Measurements from ENCODE around the gene LINGO1. TPM values are rescaled to one million over a fixed set of nuclear protein-coding genes. Genes with fewer than 3 reads are reported as not detected.

LINGO1 gene
- total RNA-seq, 1 donor from 2014 or later = 4.5 TPM

DNA sequence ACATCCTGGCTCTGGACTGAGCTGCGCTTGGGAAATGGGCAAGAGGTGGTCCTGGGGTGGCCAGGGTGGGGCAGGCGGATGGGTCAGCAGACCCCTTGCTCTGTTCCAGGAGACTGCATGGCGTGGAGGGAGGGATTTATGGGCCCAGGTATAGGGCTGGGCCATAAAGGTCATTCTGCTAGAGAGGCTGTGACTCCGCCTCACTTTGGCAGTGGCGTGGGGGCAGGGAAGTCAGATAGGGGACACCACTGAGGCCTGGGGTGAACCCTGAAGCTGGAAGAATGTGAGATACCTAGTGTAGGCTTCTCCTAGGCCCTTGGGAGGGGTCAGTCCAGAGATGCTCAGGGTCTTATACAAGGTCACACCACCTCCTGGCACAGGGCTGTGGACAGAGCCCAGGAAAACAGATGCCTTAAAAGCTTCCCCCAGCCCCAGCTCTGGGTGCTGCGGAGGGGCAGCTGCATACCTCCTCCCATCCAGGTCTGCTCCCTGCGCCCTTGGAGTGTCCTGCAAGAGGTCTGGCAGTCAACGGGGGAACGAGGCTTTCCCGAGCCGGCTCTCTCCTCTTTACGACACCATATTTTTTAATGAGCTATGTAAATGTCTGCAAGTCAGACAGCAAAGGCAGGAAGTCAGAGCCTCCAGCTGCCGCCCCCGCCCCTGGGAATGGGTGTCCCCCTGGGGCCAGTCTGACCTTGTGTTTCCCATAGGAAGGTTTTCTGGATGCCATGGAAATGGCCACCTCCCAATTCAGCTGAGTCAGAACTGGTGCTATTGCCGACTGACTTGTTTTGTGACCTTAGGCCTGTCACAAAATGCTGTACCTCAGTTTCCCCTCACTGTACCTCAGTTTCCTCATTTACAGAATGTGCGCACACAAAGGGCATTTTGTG is 26.3 kb downstream of the LINGO1 start:
- H3K4me2 ChIP-seq (ENCODE audit: low read length) = peak overlapping the region; percentile 17
- peaks cover 20% of the 10 kb centered on the region for H3K27me3 Mint-ChIP-seq (ENCODE audit: low read depth, unreplicated experiment)
- FAIRE-seq = no peak
- H2AFZ ChIP-seq (ENCODE audit: low read depth, low read length) = peak overlapping the region; percentile 76
- H3K4me1 Mint-ChIP-seq (ENCODE audit: low read depth, unreplicated experiment) = peaks cover 18% of the 10 kb centered on the region
- H3K27me3 ChIP-seq (ENCODE audit: insufficient read depth, low read length) = no peaks in the 10 kb centered on the region
- no peaks in the 10 kb centered on the region for H4K20me1 ChIP-seq (ENCODE audit: insufficient read depth, low read length)
- no peak overlapping the region for H3K27ac ChIP-seq (ENCODE audit: low read depth, low read length)
- TF ChIP-seq EZH2 (IDR thresholded peaks at IDR 0.05; ENCODE audit: insufficient read depth, low read length) = no peak
- TF ChIP-seq CTCF (IDR thresholded peaks at IDR 0.05; ENCODE audit: insufficient read depth, low read depth, low read length) = no peak
- H3K4me3 ChIP-seq (ENCODE audit: insufficient read depth, low read depth, low read length) = no peak overlapping the region
- H3K27ac Mint-ChIP-seq (ENCODE audit: unreplicated experiment) = no peak overlapping the region
- H3K79me2 ChIP-seq (ENCODE audit: insufficient read depth, low read length) = no peaks in the 10 kb centered on the region
- H3K9me3 ChIP-seq (ENCODE audit: insufficient read depth, low read depth, low read length) = no peaks in the 10 kb centered on the region
- H3K36me3 Mint-ChIP-seq (ENCODE audit: low read depth, unreplicated experiment) = no peaks in the 10 kb centered on the region
- no peak for DNase-seq (ENCODE audit: low read depth)
- peaks cover 7% of the 10 kb centered on the region for H3K4me1 ChIP-seq (ENCODE audit: insufficient read depth, low read length)
- H3K4me3 Mint-ChIP-seq (ENCODE audit: unreplicated experiment) = no peak overlapping the region
- peaks cover 6% of the 10 kb centered on the region for H3K9me3 Mint-ChIP-seq (ENCODE audit: unreplicated experiment)
- H3K9ac ChIP-seq (ENCODE audit: low read length) = no peak overlapping the region
- no peaks in the 10 kb centered on the region for H3K36me3 ChIP-seq (ENCODE audit: insufficient read depth, low read length)

DNA sequence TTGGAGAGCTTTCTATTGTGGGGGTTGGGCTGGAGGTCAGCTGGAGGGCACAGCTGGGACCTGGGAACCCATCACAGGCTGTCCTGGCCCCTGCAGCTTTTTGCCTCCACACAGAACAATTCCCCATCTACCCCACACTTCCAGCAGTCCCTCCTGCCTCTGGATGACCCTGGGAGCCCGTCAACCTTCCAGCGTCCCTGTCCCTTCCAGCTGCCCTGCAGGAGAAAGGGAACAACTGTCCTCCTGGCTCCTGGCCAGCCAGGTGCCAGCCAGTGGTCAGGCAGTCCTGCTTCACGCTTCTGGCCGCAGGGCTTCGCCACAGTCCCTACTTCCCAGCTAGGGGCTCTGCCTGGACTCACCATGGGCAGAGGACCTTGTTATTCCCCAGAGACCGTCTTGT is 27.2 kb downstream of the LINGO1 start:
- TF ChIP-seq CTCF (IDR thresholded peaks at IDR 0.05; ENCODE audit: insufficient read depth, low read depth, low read length) (no peak), EZH2 (IDR thresholded peaks at IDR 0.05; ENCODE audit: insufficient read depth, low read length) (no peak)
- Mint-ChIP-seq H3K9me3 (ENCODE audit: unreplicated experiment) (peaks cover 6% of the 10 kb centered on the region), H3K4me3 (ENCODE audit: unreplicated experiment) (no peak overlapping the region), H3K27me3 (ENCODE audit: low read depth, unreplicated experiment) (peaks cover 25% of the 10 kb centered on the region), H3K4me1 (ENCODE audit: low read depth, unreplicated experiment) (peaks cover 18% of the 10 kb centered on the region), H3K36me3 (ENCODE audit: low read depth, unreplicated experiment) (no peaks in the 10 kb centered on the region), H3K27ac (ENCODE audit: unreplicated experiment) (no peak overlapping the region)
- DNase-seq (ENCODE audit: low read depth) = no peak
- Histone ChIP-seq H3K27me3 (ENCODE audit: insufficient read depth, low read length) (no peaks in the 10 kb centered on the region), H3K9me3 (ENCODE audit: insufficient read depth, low read depth, low read length) (no peaks in the 10 kb centered on the region), H2AFZ (ENCODE audit: low read depth, low read length) (no peak overlapping the region), H3K9ac (ENCODE audit: low read length) (no peak overlapping the region), H3K79me2 (ENCODE audit: insufficient read depth, low read length) (no peaks in the 10 kb centered on the region), H3K4me2 (ENCODE audit: low read length) (no peak overlapping the region), H4K20me1 (ENCODE audit: insufficient read depth, low read length) (no peaks in the 10 kb centered on the region), H3K27ac (ENCODE audit: low read depth, low read length) (no peak overlapping the region), H3K4me3 (ENCODE audit: insufficient read depth, low read depth, low read length) (no peak overlapping the region), H3K36me3 (ENCODE audit: insufficient read depth, low read length) (no peaks in the 10 kb centered on the region), H3K4me1 (ENCODE audit: insufficient read depth, low read length) (peaks cover 7% of the 10 kb centered on the region)
- FAIRE-seq = no peak

DNA sequence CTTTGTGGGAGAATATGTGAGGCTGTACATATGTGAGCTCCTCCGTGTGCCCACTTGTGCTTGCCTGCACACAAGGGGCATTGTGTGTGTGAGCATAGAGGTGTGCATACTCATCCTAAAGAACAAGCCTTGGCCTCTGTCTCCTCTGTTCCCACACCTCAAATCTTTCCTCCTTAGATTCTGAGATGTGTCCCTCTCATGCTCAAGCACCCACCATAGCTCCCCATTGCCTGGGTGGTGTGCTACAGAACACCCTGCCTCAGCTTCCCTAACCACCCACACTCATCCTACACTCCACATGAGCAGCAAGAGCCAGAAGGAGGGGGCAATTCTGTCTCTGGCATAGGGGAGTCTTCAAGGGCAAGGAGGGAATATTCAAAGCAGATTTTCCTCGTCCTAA is 27.7 kb downstream of the LINGO1 start:
- Mint-ChIP-seq H3K9me3 (ENCODE audit: unreplicated experiment) (peaks cover 6% of the 10 kb centered on the region), H3K27me3 (ENCODE audit: low read depth, unreplicated experiment) (peaks cover 21% of the 10 kb centered on the region), H3K27ac (ENCODE audit: unreplicated experiment) (no peak overlapping the region), H3K4me3 (ENCODE audit: unreplicated experiment) (no peak overlapping the region), H3K4me1 (ENCODE audit: low read depth, unreplicated experiment) (peaks cover 18% of the 10 kb centered on the region), H3K36me3 (ENCODE audit: low read depth, unreplicated experiment) (no peaks in the 10 kb centered on the region)
- Histone ChIP-seq H2AFZ (ENCODE audit: low read depth, low read length) (no peak overlapping the region), H3K9me3 (ENCODE audit: insufficient read depth, low read depth, low read length) (no peaks in the 10 kb centered on the region), H3K9ac (ENCODE audit: low read length) (no peak overlapping the region), H3K79me2 (ENCODE audit: insufficient read depth, low read length) (no peaks in the 10 kb centered on the region), H3K36me3 (ENCODE audit: insufficient read depth, low read length) (no peaks in the 10 kb centered on the region), H3K4me3 (ENCODE audit: insufficient read depth, low read depth, low read length) (no peak overlapping the region), H3K27ac (ENCODE audit: low read depth, low read length) (no peak overlapping the region), H3K27me3 (ENCODE audit: insufficient read depth, low read length) (no peaks in the 10 kb centered on the region), H3K4me2 (ENCODE audit: low read length) (peak overlapping the region; percentile 68), H3K4me1 (ENCODE audit: insufficient read depth, low read length) (peaks cover 7% of the 10 kb centered on the region), H4K20me1 (ENCODE audit: insufficient read depth, low read length) (no peaks in the 10 kb centered on the region)
- no peak for FAIRE-seq
- DNase-seq (ENCODE audit: low read depth) = no peak
- TF ChIP-seq CTCF (IDR thresholded peaks at IDR 0.05; ENCODE audit: insufficient read depth, low read depth, low read length) = no peak
